NCI-H2196 treated with DMSO at 0.1 percent for 48 hours (cell line): ENCODE data around the gene ENAH.

Experiments used
- DNase-seq: peaks from one replicate; lab custom pipeline; 2025; ENCODE audit not compliant: unreplicated experiment; lab: John Stamatoyannopoulos, UW

The ENAH gene

GRCh38 chr1:225572422-225572821 lies 80.5 kb downstream of the ENAH start:
- no peak for DNase-seq

DNA sequence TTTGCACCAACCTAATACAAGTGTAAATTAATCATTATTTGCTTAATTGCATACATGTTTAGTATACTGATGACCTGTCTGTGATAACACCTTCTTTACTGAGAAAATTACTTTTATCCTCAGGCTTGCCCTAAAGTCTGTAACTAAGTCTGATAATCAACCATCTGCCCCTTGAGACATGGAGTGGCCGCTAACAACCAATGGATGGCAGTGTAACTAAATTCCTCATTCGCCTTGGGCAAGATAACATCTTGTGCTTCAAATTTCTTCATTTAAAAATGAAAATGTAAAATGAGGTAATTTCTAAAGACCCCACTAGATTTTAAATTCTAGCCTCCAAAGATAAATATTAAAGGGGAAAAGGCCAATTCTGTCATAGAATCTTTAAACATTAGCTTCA lies 85.1 kb downstream of the ENAH start:
- DNase-seq: no peak

GRCh38 chr1:225565847-225566246 lies 87.1 kb downstream of the ENAH start:
- DNase-seq: no peak

DNA sequence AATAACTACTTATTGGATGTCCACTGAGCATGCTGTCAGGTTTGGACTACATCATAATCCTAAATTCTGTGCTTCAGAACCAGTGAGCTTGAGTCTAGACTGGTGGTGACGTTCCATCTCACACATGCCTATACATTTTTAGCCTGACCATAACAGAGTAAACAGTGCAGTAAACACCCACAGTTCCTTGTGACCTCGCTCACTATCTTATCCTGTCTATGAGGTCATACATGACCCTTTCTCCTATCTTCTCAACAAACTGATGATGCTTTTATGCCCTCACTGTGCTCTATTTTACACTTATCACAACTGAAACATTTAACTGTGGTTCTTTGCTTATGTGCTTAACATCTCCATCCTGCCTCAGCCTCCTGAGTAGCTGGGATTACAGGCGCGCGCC lies 91.2 kb downstream of the ENAH start:
- DNase-seq: no peak

GRCh38 chr1:225559902-225560301 lies 93.0 kb downstream of the ENAH start:
- no peak for DNase-seq

DNA sequence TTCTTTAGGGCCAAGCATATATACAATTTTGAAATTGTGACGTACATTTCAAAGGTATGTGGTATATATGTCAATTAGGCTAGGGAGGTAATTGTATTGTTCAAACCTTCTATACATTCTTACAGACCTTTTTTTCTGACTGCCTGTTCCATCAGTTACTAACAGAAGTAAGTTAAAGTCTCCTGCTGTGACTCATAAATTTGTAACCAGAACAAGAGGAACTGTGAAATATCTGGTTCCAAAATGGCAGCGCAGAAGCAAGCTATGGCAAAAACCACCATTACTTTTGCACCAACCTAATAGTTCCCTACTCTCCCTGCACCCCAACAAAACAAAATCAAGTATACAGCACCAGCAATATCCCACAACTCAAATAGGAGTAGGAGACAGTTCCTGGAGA lies 93.6 kb downstream of the ENAH start:
- DNase-seq: no peak

DNA sequence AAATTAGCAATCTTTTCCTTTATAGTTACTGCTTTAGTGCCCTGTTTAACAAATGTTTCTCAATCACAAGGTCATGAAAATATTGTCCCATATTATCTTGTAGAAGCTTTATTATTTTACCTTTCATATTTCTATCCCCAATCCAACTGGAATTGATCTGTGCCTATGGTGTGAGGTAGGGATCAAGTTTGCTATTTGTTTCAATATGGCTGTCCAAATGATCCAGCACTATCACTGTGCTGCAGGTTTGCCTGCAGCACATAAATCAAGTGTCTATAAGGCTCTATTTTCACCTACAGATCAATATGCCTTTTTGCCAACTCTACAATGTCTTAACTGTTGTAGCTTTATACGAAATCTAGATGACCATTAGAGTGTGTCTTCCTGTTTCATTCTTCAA lies 96.2 kb downstream of the ENAH start:
- no peak for DNase-seq

DNA sequence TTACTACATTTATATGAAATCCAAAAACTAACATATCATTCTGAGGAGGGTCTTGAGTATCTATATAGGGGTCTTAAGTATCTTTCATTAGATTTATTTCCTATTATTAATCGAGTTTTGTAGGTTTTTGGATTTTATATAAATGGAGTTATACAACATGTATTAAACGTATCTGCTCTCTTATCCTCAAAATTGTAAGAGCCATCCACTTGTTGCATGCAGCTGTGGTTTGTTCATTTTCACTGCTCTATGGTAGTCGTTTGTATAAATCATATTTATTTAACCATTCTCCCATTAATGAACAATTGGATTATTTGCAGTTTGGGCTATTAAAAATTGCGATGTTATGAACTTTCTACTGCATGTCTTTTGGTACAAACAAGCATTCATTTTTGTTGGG lies 97.1 kb downstream of the ENAH start:
- DNase-seq: no peak

- DNase-seq: no peak
Observed at GRCh38 chr1:225554216-225554812, 98.6 kb downstream of the ENAH start.

DNA sequence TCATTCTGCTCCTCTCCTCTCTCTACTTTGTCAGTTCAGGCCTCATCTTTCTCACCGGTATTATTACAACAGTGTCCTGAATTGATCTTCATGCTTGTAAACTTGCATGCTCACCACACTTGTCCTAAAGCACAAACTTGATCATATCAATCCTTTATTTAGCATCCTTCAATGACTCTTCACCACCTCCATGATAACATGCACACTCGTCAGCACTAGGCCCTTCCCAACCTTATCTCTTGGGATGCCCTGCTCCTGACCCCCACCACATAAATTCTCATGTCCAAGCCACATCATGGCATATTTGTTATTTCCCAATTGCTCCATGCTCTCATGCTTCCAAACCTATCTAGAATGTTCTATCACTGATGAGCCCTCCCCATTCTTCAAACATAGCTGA lies 103.1 kb downstream of the ENAH start:
- DNase-seq: no peak

GRCh38 chr1:225548140-225548857 lies 104.6 kb downstream of the ENAH start:
- no peak for DNase-seq

DNA sequence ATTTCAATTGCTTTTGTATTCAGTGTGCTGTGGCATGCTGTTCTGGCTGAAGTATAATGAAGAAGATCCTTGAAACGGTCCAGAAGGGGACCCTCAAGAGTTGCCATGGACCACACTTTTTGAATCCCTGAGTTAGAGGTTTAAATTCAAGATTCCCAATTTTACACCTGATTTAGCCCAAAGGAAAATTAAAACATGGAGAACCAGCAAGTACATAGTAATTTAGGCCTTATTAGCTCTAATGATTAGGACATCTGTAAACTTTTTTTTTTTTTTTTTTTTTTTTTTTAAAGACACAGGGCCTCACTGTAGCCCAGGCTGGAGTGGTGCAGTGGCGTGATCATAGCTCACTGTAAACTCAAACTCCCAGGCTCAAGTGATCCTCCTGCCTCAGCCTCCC lies 107.3 kb downstream of the ENAH start:
- no peak for DNase-seq

DNA sequence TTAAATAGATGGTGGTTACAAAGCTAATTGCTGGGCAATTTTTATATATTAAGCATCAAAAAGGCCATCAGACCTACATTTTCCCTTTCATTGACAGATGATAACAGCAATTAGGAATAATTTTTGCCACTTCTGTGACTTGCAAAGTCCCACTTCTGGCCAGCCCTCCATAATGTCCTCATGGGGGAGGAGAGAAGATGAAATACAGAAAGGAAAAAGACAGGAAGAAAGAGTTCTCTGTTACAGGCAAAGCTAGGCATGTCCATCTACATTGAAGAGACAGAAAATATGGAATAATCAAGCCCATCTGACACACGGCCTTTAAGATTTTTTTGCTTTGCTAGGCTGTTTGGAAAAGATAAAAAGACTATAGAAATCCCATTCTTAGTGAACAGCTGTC lies 108.0 kb downstream of the ENAH start:
- DNase-seq: no peak

DNA sequence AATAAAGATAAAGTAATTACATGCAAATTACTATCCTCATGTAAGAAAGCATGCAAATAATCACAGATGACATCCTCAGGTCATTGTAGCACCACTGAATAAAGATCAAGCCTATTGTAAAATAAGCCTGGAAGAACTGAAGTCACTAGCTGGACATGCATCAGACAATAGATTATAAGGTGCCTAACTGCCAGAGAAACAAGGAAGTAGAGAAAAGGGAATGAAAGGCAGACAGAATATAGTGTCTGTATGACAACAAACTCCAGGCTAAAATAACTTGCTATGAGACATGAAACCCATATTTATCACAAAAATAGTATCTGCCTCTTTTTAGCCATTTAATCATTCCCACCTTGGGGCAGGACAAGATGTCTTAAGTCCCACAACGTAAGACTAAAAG lies 108.7 kb downstream of the ENAH start:
- no peak for DNase-seq

DNA sequence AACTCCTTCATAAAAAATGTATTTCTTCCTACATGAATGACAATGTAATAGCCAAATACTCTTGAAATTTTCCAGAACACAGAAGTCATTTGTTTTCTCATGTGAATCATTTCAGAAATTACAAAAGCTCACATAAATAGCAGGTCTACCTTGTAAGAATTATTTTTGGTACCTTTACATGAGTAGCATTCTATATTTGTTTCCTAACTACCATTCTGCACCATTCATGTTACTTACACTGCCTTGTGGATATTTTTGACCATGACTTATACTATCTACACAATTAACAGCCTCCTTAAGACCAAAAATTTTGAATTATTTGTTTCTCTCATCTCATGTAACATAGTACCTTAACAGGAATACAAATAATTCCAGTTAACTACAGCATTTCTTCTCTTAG lies 109.6 kb downstream of the ENAH start:
- no peak for DNase-seq

DNA sequence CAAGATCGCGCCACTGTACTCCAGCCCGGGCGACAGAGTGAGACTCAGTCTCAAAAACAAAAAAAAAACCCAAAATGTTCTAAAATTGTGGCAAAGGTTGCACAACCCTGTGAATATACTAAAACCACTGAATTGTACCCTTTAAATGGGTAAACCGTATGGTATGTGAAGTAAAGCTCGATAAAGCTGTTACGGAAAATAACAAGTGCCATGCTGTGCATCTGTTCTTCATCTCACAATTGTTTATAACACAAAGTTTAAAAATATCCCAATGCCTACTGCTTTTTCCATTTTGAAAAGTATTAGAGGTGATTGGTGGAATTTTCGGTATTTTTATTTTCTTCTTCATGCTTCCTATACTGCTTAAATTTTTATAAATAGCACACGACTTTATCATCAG lies 111.5 kb downstream of the ENAH start:
- DNase-seq: no peak

DNA sequence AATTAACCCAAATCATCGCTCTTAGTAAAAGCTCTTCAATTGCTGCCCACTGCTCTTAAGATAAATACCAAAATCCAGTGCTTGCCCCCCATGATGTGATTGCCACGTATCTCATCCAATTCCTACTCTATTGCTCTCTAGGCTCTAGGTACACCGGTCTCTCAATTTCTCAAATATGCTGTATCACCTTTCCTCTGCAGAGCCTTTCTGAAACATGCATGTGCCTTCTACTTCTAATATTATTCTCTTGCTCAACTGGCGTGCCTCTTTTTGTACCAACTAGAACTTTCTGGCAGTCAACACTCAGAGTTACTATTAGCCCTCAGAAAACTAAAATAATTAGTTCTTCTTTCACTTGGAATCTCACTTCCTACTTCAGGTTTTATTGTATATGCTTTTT lies 113.3 kb downstream of the ENAH start:
- no peak for DNase-seq

GRCh38 chr1:225539069-225539468 lies 113.9 kb downstream of the ENAH start:
- DNase-seq: no peak

GRCh38 chr1:225537554-225538251 lies 115.2 kb downstream of the ENAH start:
- DNase-seq: no peak

GRCh38 chr1:225535280-225535679 lies 117.6 kb downstream of the ENAH start:
- no peak for DNase-seq

- no peak for DNase-seq
Observed at GRCh38 chr1:225534772-225535171, 118.2 kb downstream of the ENAH start.

DNA sequence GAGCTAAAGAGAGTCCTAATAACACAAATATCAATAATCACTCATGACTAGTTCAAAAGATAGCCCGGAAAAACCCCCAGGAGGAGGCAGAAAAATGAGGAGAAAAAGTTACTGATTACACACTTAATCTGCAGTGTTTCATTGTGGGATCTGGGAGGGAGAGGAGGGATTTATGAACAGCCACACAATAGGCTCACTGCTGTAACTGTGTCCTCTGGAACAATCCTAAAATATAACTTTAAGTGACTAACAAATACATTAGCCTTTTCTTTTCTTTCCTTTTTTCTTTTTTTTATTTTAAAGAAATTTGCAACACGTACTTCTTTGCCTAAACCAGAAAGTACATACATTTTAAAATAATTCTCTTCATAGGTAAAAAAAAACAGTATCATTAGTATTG lies 118.8 kb downstream of the ENAH start:
- no peak for DNase-seq

- DNase-seq: no peak
Observed at GRCh38 chr1:225533238-225533637, 119.7 kb downstream of the ENAH start.
